Dedifferentiated amniotic fluid mesenchymal stem cell (primary cell): Measurements from ENCODE around the gene RPRML.
"Not testable (repeated sequence)": the region's sequence is repeated elsewhere in the genome, so short reads cannot be mapped to it uniquely, and the experiment has no call there.

ENCODE experiments used
- DNase-seq: peaks from one replicate; pipeline ENCODE4 v3.0.0-alpha.2; 2016; ENCODE audit errors: extremely low spot score

RPRML gene

GRCh38 chr17:46979147-46979863 lies at the start of gene RPRML:
Gene RPRML, minus strand, starts transcription at chr17:46979253. Its CDS starts 246 bp downstream, at chr17:46979007.
- DNase-seq = no peak

GRCh38 chr17:47016966-47017365 lies 37.9 kb upstream of the RPRML start:
- not testable (repeated sequence) for DNase-seq

- no peak for DNase-seq
These were observed 34.3 kb upstream of the RPRML start for GRCh38 chr17:47013341-47013740.

- no peak for DNase-seq
These were observed 33.4 kb upstream of the RPRML start for GRCh38 chr17:47012457-47012856.

- DNase-seq = no peak
These were observed 30.9 kb upstream of the RPRML start for GRCh38 chr17:47009759-47010594.

- DNase-seq = no peak
These were observed 25.9 kb upstream of the RPRML start for GRCh38 chr17:47004906-47005305.

GRCh38 chr17:47003864-47004263 lies 24.8 kb upstream of the RPRML start:
- DNase-seq = not testable (repeated sequence)

- no peak for DNase-seq
These were observed 17.0 kb upstream of the RPRML start for GRCh38 chr17:46995841-46996571.

- no peak for DNase-seq
These were observed 15.9 kb upstream of the RPRML start for GRCh38 chr17:46994993-46995392.

GRCh38 chr17:46991617-46992016 lies 12.6 kb upstream of the RPRML start:
- no peak for DNase-seq

GRCh38 chr17:46989637-46990431 lies 10.8 kb upstream of the RPRML start:
- DNase-seq = no peak

GRCh38 chr17:46987927-46988326 lies 8.9 kb upstream of the RPRML start:
- not testable (repeated sequence) for DNase-seq

- DNase-seq = no peak
These were observed 7.3 kb upstream of the RPRML start for GRCh38 chr17:46986366-46986765.

- DNase-seq = no peak
These were observed 5.8 kb upstream of the RPRML start for GRCh38 chr17:46984892-46985291.

- DNase-seq = no peak
These were observed 5.3 kb upstream of the RPRML start for GRCh38 chr17:46984341-46984740.

- DNase-seq = no peak
These were observed 4.7 kb upstream of the RPRML start for GRCh38 chr17:46983782-46984181.

GRCh38 chr17:46982577-46982976 lies 3.5 kb upstream of the RPRML start:
- DNase-seq = no peak

GRCh38 chr17:46978489-46979146 lies 435 bp downstream of the RPRML start:
- DNase-seq = no peak

- DNase-seq = no peak
These were observed 1.1 kb downstream of the RPRML start for GRCh38 chr17:46977750-46978488.

GRCh38 chr17:46977348-46977747 lies 1.7 kb downstream of the RPRML start:
- DNase-seq = no peak
